Tibial nerve (tissue), 4 donors: ENCODE data around the gene JAKMIP2. TPM values are rescaled to one million over a fixed set of nuclear protein-coding genes. Genes with fewer than 3 reads are reported as not detected.

Source experiments
- DNase-seq, 2 donors: peaks; one replicate each; pipeline ENCODE4 v3.0.0-alpha.2; 2019; ENCODE audit warnings: low spot score in 2 of 2
- H3K27ac ChIP-seq, 4 donors: fragments of 200-600 bp; sonication (generic) in 3 of 4; one replicate each; pipeline ENCODE4 v1.5.1; 2017 to 2019; ENCODE audit warnings: mild to moderate bottlenecking in 1 of 4
- H3K27me3 ChIP-seq, 2 donors: fragments of 200-600 bp; sonication (generic) in 1 of 2; one replicate each; pipeline versions ENCODE4 v1.5.1 to v1.6.0; 2017 to 2019
- H3K36me3 ChIP-seq, 3 donors: fragments of 200-600 bp; sonication (generic); one replicate each; pipeline ENCODE4 v1.5.1; 2018 to 2019
- H3K4me1 ChIP-seq, 4 donors: fragments of 200-600 bp; sonication (generic) in 3 of 4; one replicate each; pipeline ENCODE4 v1.5.1; 2017 to 2019
- H3K4me3 ChIP-seq, 4 donors: fragments of 200-600 bp; sonication (generic) in 3 of 4; one replicate each; pipeline ENCODE4 v1.5.1; 2017 to 2019; ENCODE audit warnings: mild to moderate bottlenecking in 1 of 4, moderate library complexity in 1 of 4
- H3K9me3 ChIP-seq, 4 donors: fragments of 200-600 bp; sonication (generic) in 3 of 4; one replicate each; pipeline ENCODE4 v1.5.1; 2017 to 2019
- CTCF ChIP-seq, 5 experiments: fragments of 200-600 bp in 3 of 5; fragments of 450-650 bp in 2 of 5; sonication (generic) in 3 of 5; IDR thresholded peaks; one replicate each; pipeline ENCODE4 v1.5.1; 2016 to 2019; ENCODE audit warnings: antibody characterized with exemption in 5 of 5, mild to moderate bottlenecking in 3 of 5, moderate library complexity in 2 of 5
- EP300 ChIP-seq, 2 donors: sonication (generic); formaldehyde crosslinking; IDR thresholded peaks; one replicate each; pipeline ENCODE4 v1.6.1; 2017; ENCODE audit warnings: antibody characterized with exemption in 2 of 2, mild to moderate bottlenecking in 1 of 2
- POLR2A ChIP-seq, 2 donors: fragments of 450-650 bp; IDR thresholded peaks; one replicate each; pipeline ENCODE4 v1.6.1; 2017; ENCODE audit warnings: antibody characterized with exemption in 2 of 2, mild to moderate bottlenecking in 2 of 2, moderate library complexity in 2 of 2
- WGBS, 2 donors: methylation state at CpG; one replicate each; pipeline ENCODE4 v1.1.5; 2018; 5-methylcytosine and 5-hydroxymethylcytosine counted together
- total RNA-seq, 4 donors: library from RNA; depleted of rRNA; stranded (reverse); fragments of >200 nt; gene quantifications; one replicate each; pipeline ENCODE4 v1.1.0, GENCODE V29; 2016

The JAKMIP2 gene
- total RNA-seq, 4 donors from 2014 or later: 7.2 to 22.7 (median 13.5) TPM

DNA sequence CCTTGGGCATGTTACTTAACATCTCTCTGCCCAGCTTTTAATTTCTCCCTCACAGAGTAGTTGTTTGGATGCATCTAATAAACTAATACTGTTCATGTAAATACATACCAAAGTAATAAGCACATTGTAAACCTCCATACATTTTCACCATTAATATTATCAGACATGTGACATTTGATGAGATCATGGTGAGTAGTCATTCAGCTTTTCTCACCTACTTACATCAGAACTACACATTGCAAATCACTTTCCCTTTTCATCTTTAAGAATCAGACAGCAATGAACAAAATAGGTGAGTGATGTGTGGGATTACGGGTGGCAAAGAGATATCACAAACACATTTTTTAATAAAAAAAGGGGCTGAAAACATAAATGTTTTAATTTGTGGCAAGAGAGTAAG is 89.3 kb downstream of the JAKMIP2 start:
- 96 to 97% methylated on average over 1 of the region's 1 CpG for WGBS, 2 donors
- TF ChIP-seq EP300 (IDR thresholded peaks at IDR 0.05) (no peak), CTCF (IDR thresholded peaks at IDR 0.05) (no peak), POLR2A (IDR thresholded peaks at IDR 0.05) (no peak)
- H3K27ac ChIP-seq: no peak overlapping the region
- H3K4me1 ChIP-seq: peaks cover 0 to 25% (median 2%) of the 10 kb centered on the region in 4 donors
- H3K9me3 ChIP-seq: peaks cover 0 to 14% (median 0%) of the 10 kb centered on the region in 4 donors
- peaks cover 0 to 3% (median 0%) of the 10 kb centered on the region in 3 donors for H3K36me3 ChIP-seq
- no peak overlapping the region for H3K4me3 ChIP-seq
- no peak for DNase-seq
- H3K27me3 ChIP-seq: no peaks in the 10 kb centered on the region

GRCh38 chr5:147691130-147691529 is 91.4 kb downstream of the JAKMIP2 start:
- no peak overlapping the region for H3K27ac ChIP-seq
- 47 to 50% methylated on average over 3 of the region's 3 CpGs for WGBS, 2 donors
- no peaks in the 10 kb centered on the region for H3K9me3 ChIP-seq
- peaks cover 0 to 30% (median 2%) of the 10 kb centered on the region in 4 donors for H3K4me1 ChIP-seq
- H3K4me3 ChIP-seq: no peak overlapping the region
- no peaks in the 10 kb centered on the region for H3K36me3 ChIP-seq
- no peak for TF ChIP-seq POLR2A (IDR thresholded peaks at IDR 0.05)
- no peak for TF ChIP-seq EP300 (IDR thresholded peaks at IDR 0.05)
- TF ChIP-seq CTCF (IDR thresholded peaks at IDR 0.05): no peak
- no peak for DNase-seq
- H3K27me3 ChIP-seq: no peaks in the 10 kb centered on the region

DNA sequence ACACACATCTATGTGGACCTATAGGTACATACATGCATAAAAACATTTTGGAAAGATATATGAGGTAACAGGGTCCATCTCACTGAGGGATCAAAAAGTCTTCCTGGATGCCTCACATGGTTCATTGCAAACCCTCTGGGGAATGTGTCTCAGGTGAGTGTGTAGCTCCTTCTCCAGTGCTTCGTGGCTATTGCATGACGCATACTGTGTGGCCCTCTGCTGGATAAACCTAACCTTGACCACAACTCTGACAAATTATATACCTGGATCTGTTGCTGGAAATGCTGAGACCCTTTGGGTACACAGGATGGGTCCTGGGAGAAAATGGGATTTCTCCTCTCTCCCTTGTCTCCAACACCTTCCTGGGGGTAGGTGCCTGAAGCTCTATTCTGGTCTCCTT is 91.9 kb downstream of the JAKMIP2 start:
- Histone ChIP-seq H3K4me1 (peaks cover 0 to 35% (median 4%) of the 10 kb centered on the region in 4 donors), H3K36me3 (no peaks in the 10 kb centered on the region), H3K27me3 (no peaks in the 10 kb centered on the region), H3K4me3 (no peak overlapping the region), H3K27ac (no peak overlapping the region), H3K9me3 (no peaks in the 10 kb centered on the region)
- TF ChIP-seq CTCF (IDR thresholded peaks at IDR 0.05) (no peak), POLR2A (IDR thresholded peaks at IDR 0.05) (no peak), EP300 (IDR thresholded peaks at IDR 0.05) (no peak)
- no peak for DNase-seq
- WGBS, 2 donors: 87 to 94% methylated on average over 2 of the region's 2 CpGs

DNA sequence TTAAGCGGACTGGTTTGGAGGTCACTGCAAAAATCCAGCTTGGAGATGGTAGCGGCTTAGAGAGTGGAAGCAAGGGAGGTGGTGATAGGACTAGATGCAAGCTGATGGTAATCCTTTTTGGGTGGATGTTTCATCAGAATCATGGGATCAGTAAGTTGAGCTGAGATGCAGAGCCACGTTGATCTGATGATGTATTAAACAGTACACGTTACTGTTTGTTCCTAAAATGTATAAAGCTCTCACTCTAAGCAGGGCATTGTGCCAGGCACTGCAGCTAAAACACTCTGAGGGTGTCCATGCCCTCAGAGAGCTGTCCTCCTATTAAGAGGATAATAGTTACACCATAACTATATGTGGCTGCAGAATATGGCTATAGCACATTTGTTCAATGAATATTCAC is 93.1 kb downstream of the JAKMIP2 start:
- TF ChIP-seq POLR2A (IDR thresholded peaks at IDR 0.05): no peak
- no peak for TF ChIP-seq CTCF (IDR thresholded peaks at IDR 0.05)
- no peak for TF ChIP-seq EP300 (IDR thresholded peaks at IDR 0.05)
- H3K27ac ChIP-seq: peak overlapping the region in 2 of 4 donors; percentile 53 to 66
- DNase-seq: no peak
- H3K9me3 ChIP-seq: no peaks in the 10 kb centered on the region
- H3K4me1 ChIP-seq: peaks cover 0 to 35% (median 4%) of the 10 kb centered on the region in 4 donors
- no peaks in the 10 kb centered on the region for H3K27me3 ChIP-seq
- 52 to 68% methylated on average over 4 of the region's 4 CpGs for WGBS, 2 donors
- no peak overlapping the region for H3K4me3 ChIP-seq
- no peaks in the 10 kb centered on the region for H3K36me3 ChIP-seq

- peak overlapping the region in 2 of 4 donors; percentile 53 to 66 for H3K27ac ChIP-seq
- H3K4me3 ChIP-seq: no peak overlapping the region
- TF ChIP-seq CTCF (IDR thresholded peaks at IDR 0.05): no peak
- no peak for TF ChIP-seq POLR2A (IDR thresholded peaks at IDR 0.05)
- peak in 1 of 2 donors; percentile 34 for TF ChIP-seq EP300 (IDR thresholded peaks at IDR 0.05)
- 30 to 39% methylated on average over 8 of the region's 8 CpGs for WGBS, 2 donors
- H3K36me3 ChIP-seq: no peaks in the 10 kb centered on the region
- no peaks in the 10 kb centered on the region for H3K9me3 ChIP-seq
- DNase-seq: peak; percentile 17 to 55
- H3K27me3 ChIP-seq: no peaks in the 10 kb centered on the region
- peaks cover 0 to 35% (median 4%) of the 10 kb centered on the region in 4 donors for H3K4me1 ChIP-seq
Measured at GRCh38 chr5:147688656-147689356, 93.7 kb downstream of the JAKMIP2 start.
